ENCODE data around the gene AFTPH.

Gene AFTPH

GRCh38 chr2:64593035-64593655 is 69.0 kb downstream of the AFTPH start:
- DNase-seq, result no peak

GRCh38 chr2:64594226-64594989 is 70.3 kb downstream of the AFTPH start:
- DNase-seq, result no peak

- DNase-seq, result no peak
Measured at GRCh38 chr2:64595397-64596176, 71.5 kb downstream of the AFTPH start.

DNA sequence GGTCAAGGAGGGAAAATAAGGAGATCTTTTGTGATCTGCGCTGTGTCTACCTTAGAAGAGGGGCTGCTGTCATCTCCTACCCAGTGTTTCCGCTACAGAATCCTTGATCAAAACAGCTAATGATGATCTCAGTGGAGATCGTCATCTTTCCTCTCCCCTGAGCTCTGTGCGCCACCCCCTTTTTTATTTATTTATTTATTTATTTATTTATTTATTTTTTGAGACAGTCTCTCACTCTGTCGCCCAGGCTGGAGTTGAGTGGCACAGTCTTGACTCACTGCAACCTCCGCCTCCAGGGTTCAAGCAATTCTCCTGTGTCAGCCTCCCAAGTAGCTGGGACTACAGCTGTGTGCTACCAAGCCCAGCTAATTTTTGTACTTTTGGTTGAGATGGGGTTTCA is 74.1 kb downstream of the AFTPH start:
- DNase-seq, result no peak

DNA sequence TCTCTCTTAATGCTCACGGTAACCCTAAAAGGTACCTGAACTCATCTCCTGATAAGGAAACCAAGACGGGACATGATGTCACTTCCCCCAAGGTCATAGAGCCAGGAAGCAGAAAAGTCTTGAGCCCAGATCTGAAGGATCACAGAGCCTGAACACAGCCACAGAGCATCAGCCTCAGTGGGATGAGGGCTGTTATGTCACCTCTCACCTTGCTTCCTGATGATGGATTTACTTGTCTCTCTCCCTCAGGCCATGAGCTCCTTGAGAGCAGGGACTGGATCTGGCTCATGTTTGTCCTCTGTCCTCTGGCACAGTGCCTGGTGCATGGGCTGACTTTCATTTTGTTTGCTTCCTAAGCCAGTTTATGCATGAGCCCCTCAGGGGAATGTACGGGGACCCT is 75.3 kb downstream of the AFTPH start:
- no peak for DNase-seq

GRCh38 chr2:64601034-64601754 is 77.1 kb downstream of the AFTPH start:
- DNase-seq, result no peak

DNA sequence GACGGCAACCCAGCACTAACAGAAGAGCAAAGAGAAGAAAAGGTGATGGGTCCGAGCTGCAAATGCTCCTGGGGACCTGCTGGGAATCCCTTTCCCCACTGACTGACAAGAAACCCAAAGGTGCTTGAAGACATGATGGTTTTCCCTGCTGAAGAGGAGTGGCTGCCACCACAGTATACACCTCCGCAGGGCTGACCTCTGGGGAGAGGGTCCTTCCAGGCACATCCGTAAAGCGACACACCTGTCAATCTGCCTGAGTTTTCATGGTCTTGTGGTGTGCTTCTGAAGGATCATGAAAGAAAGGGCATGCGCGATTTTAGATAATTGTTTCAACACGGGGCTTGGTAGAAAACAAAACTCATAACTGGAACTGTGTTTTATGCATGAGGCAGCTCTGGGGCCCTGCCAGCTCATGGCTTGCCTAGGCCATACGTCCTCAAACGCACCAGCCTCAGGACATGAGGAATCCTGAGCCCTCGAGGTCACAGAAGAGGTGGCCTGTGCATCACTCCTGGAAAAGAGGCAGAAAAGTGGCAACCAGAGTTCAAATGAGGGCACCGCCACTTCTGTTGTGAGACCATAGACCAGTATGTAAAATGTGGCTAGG is 77.8 kb downstream of the AFTPH start:
- DNase-seq, result no peak

- no peak for DNase-seq
Measured at GRCh38 chr2:64602436-64602835, 78.3 kb downstream of the AFTPH start.

DNA sequence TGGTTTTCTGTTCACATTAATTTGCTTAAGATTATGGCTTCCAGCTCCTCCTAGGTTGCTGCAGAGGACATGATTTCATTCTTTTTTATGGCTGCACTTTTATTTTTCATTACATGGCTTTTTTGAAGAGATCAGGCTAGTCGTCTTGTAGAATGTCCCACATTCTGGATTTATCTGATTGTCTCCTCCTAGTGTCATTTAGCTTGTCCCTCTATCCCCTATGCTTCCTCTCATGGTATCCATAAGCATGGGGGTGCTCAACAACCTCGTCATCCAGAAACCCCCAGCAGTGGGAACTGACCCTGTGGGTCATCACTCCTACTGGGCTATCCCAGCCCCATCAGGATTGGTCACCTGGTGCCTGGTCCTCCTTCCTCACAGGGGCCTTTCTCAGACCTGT is 80.0 kb downstream of the AFTPH start:
- DNase-seq, result no peak

GRCh38 chr2:64605026-64605471 is 80.9 kb downstream of the AFTPH start:
- DNase-seq, result no peak

DNA sequence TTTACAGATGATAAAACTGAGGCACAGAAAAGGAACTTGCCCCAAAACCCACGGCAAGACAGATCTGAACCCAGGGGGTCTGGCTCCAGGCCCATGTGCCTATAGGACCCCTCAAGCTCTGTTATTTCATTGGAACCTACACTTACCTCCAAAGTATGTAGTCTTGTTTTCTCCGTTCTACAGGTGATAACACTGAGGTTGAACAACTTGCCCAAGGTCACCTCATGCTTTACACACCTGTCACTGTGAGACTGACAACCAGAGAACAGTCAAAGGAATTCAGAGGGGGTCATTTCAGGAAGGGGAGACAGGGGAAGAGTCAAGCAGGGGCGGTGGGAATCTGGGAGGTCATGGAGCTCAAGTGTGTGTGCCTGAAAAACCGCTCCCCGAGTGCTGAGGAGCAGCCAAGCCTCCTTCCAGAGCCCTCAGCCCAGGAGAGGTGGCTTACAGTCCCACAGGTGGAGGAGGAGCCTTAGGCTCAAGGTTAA is 81.9 kb downstream of the AFTPH start:
- no peak for DNase-seq

DNA sequence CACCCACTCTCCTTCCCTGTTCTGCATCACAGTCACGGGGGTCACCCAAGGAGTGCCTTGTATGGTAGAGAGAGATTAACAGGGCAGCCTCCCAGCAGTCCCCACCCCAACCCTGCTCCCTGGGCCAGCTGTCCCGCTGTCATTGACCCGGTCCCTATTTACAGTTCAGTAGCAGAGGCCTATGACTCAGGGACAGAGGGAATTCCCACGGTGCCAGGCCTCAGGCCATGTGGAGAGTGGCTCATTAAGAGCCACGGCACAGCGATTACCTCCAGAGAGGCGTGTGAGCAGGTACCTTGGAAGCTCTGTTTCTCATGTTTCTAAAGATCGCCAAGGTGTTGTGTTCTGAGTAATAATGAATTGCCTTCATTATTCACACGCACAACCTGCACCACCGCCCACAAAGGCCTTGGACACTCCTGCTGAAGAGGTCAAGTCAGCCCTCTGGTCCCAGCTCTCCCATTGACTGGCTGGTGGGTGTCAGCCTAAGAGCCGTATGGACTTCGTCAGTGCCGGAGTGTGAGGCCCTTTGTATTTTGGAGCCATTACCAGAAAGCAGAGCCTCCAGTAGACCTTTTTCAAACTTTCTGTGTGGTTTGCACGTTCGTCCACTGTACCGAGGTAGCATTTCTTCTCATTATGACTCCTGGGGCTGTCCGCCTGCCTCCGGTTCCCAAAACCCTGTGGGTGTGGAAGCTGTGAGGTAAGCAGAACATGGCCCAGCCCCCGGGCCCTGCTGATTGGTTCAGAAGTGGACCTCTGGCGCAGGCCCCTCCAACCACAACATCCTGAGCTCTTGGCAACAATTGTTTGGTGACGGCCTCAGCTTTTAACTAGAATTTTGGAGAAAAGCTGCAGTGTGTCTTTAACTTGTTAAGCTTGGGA is 82.6 kb downstream of the AFTPH start:
- peak; percentile 87 for DNase-seq

DNA sequence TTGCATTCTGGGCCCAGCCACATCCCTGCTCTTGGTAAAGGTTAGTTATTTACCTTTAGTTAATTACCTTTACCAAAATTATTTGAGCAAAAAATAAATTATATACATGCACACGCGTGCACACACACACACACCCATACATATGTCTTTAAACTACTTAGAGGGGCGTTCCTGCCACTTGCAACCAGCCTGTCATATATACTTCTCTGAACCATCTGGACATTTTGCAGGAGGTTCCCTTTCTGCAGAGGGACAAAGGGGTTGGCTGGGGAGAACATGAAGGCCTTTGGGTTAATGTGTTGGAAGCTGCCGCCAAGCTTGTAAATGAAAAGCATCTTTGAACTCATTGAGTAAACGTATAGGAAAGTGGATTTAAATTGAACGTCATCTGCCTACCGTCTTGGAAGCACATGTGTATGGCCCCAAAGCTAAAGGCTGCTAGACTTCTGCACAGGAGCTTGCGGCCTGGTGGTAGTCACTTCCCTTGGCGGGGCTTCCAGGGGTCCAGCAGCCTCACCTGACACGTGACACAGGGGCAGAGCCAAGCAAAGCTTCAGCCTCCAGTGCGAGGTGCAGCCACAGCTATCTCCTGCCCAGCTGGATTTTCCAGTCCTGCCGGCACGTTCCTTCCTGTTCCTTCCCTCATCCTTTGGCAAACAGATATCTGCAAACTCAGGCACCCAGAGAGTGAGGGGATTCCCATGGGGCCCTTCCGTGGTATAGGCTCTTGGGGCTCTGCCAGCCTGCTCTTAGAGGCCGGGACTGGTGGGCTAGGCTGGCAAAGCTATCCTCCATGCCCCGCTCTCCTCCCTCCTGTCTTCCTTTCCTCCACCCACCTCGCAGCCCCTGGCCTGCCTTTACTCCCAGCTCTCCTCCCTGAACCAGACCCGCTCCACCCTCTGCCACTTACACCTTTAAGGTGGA is 83.5 kb downstream of the AFTPH start:
- DNase-seq, result no peak

DNA sequence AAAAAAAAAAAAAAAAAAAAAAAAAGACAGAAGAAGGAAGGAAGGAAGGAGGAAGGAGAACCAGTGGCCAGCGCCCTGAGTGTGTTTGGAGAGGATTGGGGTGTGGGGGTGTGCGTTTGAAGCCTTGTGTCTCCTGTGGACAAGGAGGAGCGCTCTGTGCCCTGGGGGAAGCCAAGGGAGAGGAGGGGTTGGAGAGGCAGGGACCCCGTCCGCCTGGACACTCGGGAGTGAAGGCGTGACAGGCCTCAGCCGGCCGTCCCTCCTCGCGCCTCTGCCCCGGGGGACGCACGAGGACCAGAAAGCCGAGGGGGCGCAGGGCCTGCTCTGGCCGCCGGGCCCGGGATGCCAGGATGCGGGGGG is 84.7 kb downstream of the AFTPH start:
- no peak for DNase-seq

- DNase-seq, result peak; percentile 77
Measured at GRCh38 chr2:64609227-64609941, 85.3 kb downstream of the AFTPH start.

- DNase-seq, result no peak
Measured at GRCh38 chr2:64609942-64610281, 85.8 kb downstream of the AFTPH start.

DNA sequence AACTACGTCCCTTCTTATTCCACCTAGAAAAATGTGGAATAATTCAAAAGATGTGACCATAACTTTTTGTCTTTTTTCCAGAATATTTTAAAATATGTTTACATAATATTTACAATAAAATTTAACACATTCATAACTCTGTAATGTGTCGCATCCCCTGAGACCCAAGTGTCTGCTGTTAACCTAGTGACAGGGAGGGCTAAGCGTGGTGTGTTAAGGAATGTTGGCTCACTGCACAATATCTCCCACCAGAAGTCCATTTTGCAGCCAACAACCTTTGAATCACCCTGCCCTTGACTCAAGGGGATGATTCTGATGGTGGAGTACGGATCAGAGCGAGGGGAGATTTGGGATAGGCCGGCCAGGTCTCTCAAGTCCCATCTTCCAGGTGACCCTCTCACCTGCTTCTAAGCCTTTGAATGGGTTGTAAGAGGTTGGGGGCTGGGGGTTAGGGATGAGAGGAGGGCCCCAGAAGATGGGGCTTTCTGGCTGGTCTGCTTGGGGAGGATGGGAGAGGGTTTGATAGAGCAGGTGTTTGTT is 86.3 kb downstream of the AFTPH start:
- DNase-seq, result no peak

DNA sequence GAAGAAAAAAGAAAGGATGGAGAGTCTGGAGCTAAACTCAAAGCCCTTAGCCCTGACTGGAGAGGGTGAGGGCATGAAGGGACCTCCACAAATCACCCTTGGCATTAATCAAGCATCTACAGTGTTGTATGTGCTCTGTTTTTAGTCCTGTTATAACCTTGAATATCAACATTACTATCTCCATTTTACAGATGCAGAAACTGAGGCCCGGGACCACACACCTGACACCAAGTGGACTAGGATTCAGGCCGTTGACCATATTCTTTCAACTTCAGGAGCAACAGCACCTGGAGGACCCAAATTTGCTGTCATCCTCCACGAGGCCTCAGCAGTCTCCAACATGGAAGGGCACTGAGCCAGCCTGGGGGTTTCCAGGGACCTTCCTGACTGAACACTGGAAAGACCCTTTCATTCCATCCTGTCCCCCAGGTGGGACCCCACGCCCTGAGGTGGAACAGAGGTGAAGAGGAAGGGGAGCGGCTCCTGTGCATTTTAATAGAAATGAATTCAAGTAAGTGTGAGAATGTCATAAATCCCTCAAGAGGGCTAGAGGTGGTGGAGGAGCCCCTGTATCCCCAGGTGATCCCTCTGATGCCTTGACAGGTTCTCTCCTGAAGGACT is 88.6 kb downstream of the AFTPH start:
- DNase-seq, result no peak

GRCh38 chr2:64613276-64613675 is 89.1 kb downstream of the AFTPH start:
- no peak for DNase-seq

All from CD4-positive, alpha-beta T cell treated with Interleukin-17A for 4 hours (primary cell).